Measurements from ENCODE around the gene PRSS56.

PRSS56 gene

GRCh38 chr2:232504438-232504837, 15.8 kb upstream of the PRSS56 start:
- DNase-seq (no peak), ATAC-seq (peak; percentile 33)
- peaks cover 14% of the 10 kb centered on the region for H3K4me1 Mint-ChIP-seq
- H3K9me3 Mint-ChIP-seq = no peaks in the 10 kb centered on the region
- H3K36me3 Mint-ChIP-seq (ENCODE audit: low read depth) = no peaks in the 10 kb centered on the region
- peaks cover 33% of the 10 kb centered on the region for H3K27me3 Mint-ChIP-seq
- no peak overlapping the region for H3K27ac Mint-ChIP-seq
- peak overlapping the region; percentile 34 for H3K4me3 Mint-ChIP-seq

- no peak overlapping the region for H3K27ac Mint-ChIP-seq
- DNase-seq = no peak
- peaks cover 36% of the 10 kb centered on the region for H3K27me3 Mint-ChIP-seq
These were observed 14.3 kb upstream of the PRSS56 start for GRCh38 chr2:232505856-232506255.

GRCh38 chr2:232506709-232507108, 13.5 kb upstream of the PRSS56 start:
- DNase-seq (no peak), ATAC-seq (no peak)
- H3K27me3 Mint-ChIP-seq = peaks cover 36% of the 10 kb centered on the region
- H3K4me3 Mint-ChIP-seq = no peak overlapping the region
- no peak overlapping the region for H3K27ac Mint-ChIP-seq
- H3K9me3 Mint-ChIP-seq = no peaks in the 10 kb centered on the region
- H3K36me3 Mint-ChIP-seq (ENCODE audit: low read depth) = no peaks in the 10 kb centered on the region
- peaks cover 14% of the 10 kb centered on the region for H3K4me1 Mint-ChIP-seq

More at GRCh38 chr2:232505856-232506255, 14.3 kb upstream of the PRSS56 start:
- Mint-ChIP-seq H3K9me3 (no peaks in the 10 kb centered on the region), H3K4me3 (no peak overlapping the region), H3K4me1 (peaks cover 14% of the 10 kb centered on the region), H3K36me3 (ENCODE audit: low read depth) (no peaks in the 10 kb centered on the region)
- ATAC-seq = no peak

- Mint-ChIP-seq H3K27ac (no peak overlapping the region), H3K9me3 (no peaks in the 10 kb centered on the region), H3K4me1 (peaks cover 9% of the 10 kb centered on the region), H3K36me3 (ENCODE audit: low read depth) (no peaks in the 10 kb centered on the region), H3K4me3 (no peak overlapping the region), H3K27me3 (peaks cover 34% of the 10 kb centered on the region)
- ATAC-seq = no peak
- DNase-seq = no peak
These were observed 11.9 kb upstream of the PRSS56 start for GRCh38 chr2:232508251-232508650.

GRCh38 chr2:232511336-232511890, 8.8 kb upstream of the PRSS56 start:
- H3K9me3 Mint-ChIP-seq = no peaks in the 10 kb centered on the region
- peaks cover 14% of the 10 kb centered on the region for H3K27me3 Mint-ChIP-seq
- no peaks in the 10 kb centered on the region for H3K4me1 Mint-ChIP-seq
- H3K36me3 Mint-ChIP-seq (ENCODE audit: low read depth) = no peaks in the 10 kb centered on the region
- DNase-seq (no peak), ATAC-seq (no peak)
- no peak overlapping the region for H3K4me3 Mint-ChIP-seq
- H3K27ac Mint-ChIP-seq = no peak overlapping the region

GRCh38 chr2:232512602-232513001, 7.6 kb upstream of the PRSS56 start:
- no peak for DNase-seq
- Mint-ChIP-seq H3K27ac (no peak overlapping the region), H3K36me3 (ENCODE audit: low read depth) (no peaks in the 10 kb centered on the region), H3K4me1 (no peaks in the 10 kb centered on the region), H3K27me3 (peaks cover 10% of the 10 kb centered on the region), H3K9me3 (no peaks in the 10 kb centered on the region), H3K4me3 (no peak overlapping the region)
- ATAC-seq = no peak

GRCh38 chr2:232513353-232513752, 6.8 kb upstream of the PRSS56 start:
- DNase-seq (no peak), ATAC-seq (no peak)
- no peaks in the 10 kb centered on the region for H3K9me3 Mint-ChIP-seq
- no peak overlapping the region for H3K4me3 Mint-ChIP-seq
- H3K27me3 Mint-ChIP-seq = peaks cover 10% of the 10 kb centered on the region
- no peaks in the 10 kb centered on the region for H3K4me1 Mint-ChIP-seq
- no peaks in the 10 kb centered on the region for H3K36me3 Mint-ChIP-seq (ENCODE audit: low read depth)
- no peak overlapping the region for H3K27ac Mint-ChIP-seq

- no peaks in the 10 kb centered on the region for H3K4me1 Mint-ChIP-seq
- no peak overlapping the region for H3K4me3 Mint-ChIP-seq
- DNase-seq = no peak
- H3K27me3 Mint-ChIP-seq = peaks cover 20% of the 10 kb centered on the region
- no peaks in the 10 kb centered on the region for H3K36me3 Mint-ChIP-seq (ENCODE audit: low read depth)
- ATAC-seq = no peak
- H3K9me3 Mint-ChIP-seq = no peaks in the 10 kb centered on the region
- no peak overlapping the region for H3K27ac Mint-ChIP-seq
These were observed 4.5 kb upstream of the PRSS56 start for GRCh38 chr2:232515639-232516038.

GRCh38 chr2:232516551-232516950, 3.6 kb upstream of the PRSS56 start:
- Mint-ChIP-seq H3K4me3 (no peak overlapping the region), H3K36me3 (ENCODE audit: low read depth) (no peaks in the 10 kb centered on the region), H3K9me3 (no peaks in the 10 kb centered on the region), H3K27ac (no peak overlapping the region), H3K27me3 (peaks cover 23% of the 10 kb centered on the region), H3K4me1 (peaks cover 2% of the 10 kb centered on the region)
- no peak for DNase-seq
- ATAC-seq = no peak

GRCh38 chr2:232518844-232519243, 1.3 kb upstream of the PRSS56 start:
- Mint-ChIP-seq H3K4me1 (peaks cover 3% of the 10 kb centered on the region), H3K27me3 (peaks cover 28% of the 10 kb centered on the region), H3K9me3 (no peaks in the 10 kb centered on the region), H3K4me3 (no peak overlapping the region), H3K27ac (no peak overlapping the region), H3K36me3 (ENCODE audit: low read depth) (no peaks in the 10 kb centered on the region)
- ATAC-seq (no peak), DNase-seq (no peak)

- no peak overlapping the region for H3K27ac Mint-ChIP-seq
- no peak overlapping the region for H3K4me3 Mint-ChIP-seq
- no peaks in the 10 kb centered on the region for H3K36me3 Mint-ChIP-seq (ENCODE audit: low read depth)
- H3K4me1 Mint-ChIP-seq = peaks cover 5% of the 10 kb centered on the region
- peaks cover 32% of the 10 kb centered on the region for H3K27me3 Mint-ChIP-seq
- no peaks in the 10 kb centered on the region for H3K9me3 Mint-ChIP-seq
- ATAC-seq (no peak), DNase-seq (no peak)
These were observed 301 bp downstream of the PRSS56 start for GRCh38 chr2:232520489-232520888.

- no peak for ATAC-seq
- H3K4me1 Mint-ChIP-seq = peaks cover 5% of the 10 kb centered on the region
- H3K27ac Mint-ChIP-seq = no peak overlapping the region
- no peaks in the 10 kb centered on the region for H3K9me3 Mint-ChIP-seq
- DNase-seq = no peak
- no peak overlapping the region for H3K4me3 Mint-ChIP-seq
- H3K27me3 Mint-ChIP-seq = peaks cover 34% of the 10 kb centered on the region
- H3K36me3 Mint-ChIP-seq (ENCODE audit: low read depth) = no peaks in the 10 kb centered on the region
These were observed 910 bp downstream of the PRSS56 start for GRCh38 chr2:232521098-232521497.

- Mint-ChIP-seq H3K36me3 (ENCODE audit: low read depth) (no peaks in the 10 kb centered on the region), H3K9me3 (no peaks in the 10 kb centered on the region), H3K27ac (no peak overlapping the region), H3K4me1 (peaks cover 5% of the 10 kb centered on the region), H3K27me3 (peaks cover 41% of the 10 kb centered on the region), H3K4me3 (no peak overlapping the region)
- ATAC-seq (peak; percentile 57), DNase-seq (peak; percentile 82)
These were observed 1.9 kb downstream of the PRSS56 start for GRCh38 chr2:232521959-232522622.

GRCh38 chr2:232522623-232523401, 2.6 kb downstream of the PRSS56 start:
- H3K36me3 Mint-ChIP-seq (ENCODE audit: low read depth) = no peaks in the 10 kb centered on the region

GRCh38 chr2:232523402-232523681, 3.2 kb downstream of the PRSS56 start:
- no peak overlapping the region for H3K27ac Mint-ChIP-seq
- no peaks in the 10 kb centered on the region for H3K36me3 Mint-ChIP-seq (ENCODE audit: low read depth)
- no peak for ATAC-seq
- H3K9me3 Mint-ChIP-seq = no peaks in the 10 kb centered on the region
- DNase-seq = no peak
- H3K4me1 Mint-ChIP-seq = peaks cover 5% of the 10 kb centered on the region
- H3K4me3 Mint-ChIP-seq = no peak overlapping the region
- H3K27me3 Mint-ChIP-seq = peaks cover 48% of the 10 kb centered on the region

More at GRCh38 chr2:232522623-232523401, 2.6 kb downstream of the PRSS56 start:
- Mint-ChIP-seq H3K4me3 (no peak overlapping the region), H3K9me3 (no peaks in the 10 kb centered on the region), H3K4me1 (peaks cover 5% of the 10 kb centered on the region), H3K27ac (no peak overlapping the region), H3K27me3 (peaks cover 44% of the 10 kb centered on the region)
- ATAC-seq = no peak
- DNase-seq = no peak

All from activated naive CD8-positive, alpha-beta T cell treated with anti-CD3 and anti-CD28 coated beads, Interleukin-2, amount 50 U/mL, for 24 hours (primary cell).